ENCODE results near the gene CORO6.

DNA sequence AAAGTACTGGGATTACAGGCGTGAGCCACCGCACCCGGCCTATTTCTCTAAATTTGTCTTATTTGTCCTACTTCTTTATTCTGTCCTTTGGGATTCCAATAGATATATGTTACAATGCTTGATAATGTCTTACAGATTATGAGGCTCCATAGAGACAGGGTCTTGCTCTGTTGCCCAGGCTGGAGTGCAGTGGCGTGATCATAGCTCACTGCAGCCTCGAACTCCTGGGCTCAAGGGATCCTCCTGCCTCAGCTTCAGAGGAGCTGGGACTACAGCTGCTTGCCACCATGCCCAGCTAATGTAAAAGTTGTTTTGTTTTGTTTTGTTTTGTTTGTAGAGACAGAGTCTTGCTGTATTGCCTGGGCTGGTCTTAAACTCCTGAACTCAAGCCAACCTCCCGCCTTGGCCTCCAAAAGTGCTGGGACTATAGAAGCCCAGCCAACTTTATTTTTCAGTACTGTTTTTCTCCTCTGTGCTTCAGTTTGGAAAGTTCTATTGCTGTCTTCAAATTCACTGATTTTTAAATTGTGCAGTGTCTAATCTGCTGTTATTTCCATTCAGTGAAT, 19.5 kb downstream of the CORO6 start:
- TF ChIP-seq, protein P1, sequence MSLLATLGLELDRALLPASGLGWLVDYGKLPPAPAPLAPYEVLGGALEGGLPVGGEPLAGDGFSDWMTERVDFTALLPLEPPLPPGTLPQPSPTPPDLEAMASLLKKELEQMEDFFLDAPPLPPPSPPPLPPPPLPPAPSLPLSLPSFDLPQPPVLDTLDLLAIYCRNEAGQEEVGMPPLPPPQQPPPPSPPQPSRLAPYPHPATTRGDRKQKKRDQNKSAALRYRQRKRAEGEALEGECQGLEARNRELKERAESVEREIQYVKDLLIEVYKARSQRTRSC (CRISPR knock-in tag; IDR thresholded peaks at IDR 0.05; ENCODE audit: low read depth): no peak
- TF ChIP-seq NR2F2 (IDR thresholded peaks at IDR 0.05; ENCODE audit: borderline replicate concordance, low read depth) (no peak), SIN3A (IDR thresholded peaks at IDR 0.05; ENCODE audit: borderline replicate concordance, low read depth, low read length) (no peak), RFXAP (CRISPR knock-in tag; IDR thresholded peaks at IDR 0.05; ENCODE audit: borderline replicate concordance) (no peak)
- TF ChIP-seq, protein P2, sequence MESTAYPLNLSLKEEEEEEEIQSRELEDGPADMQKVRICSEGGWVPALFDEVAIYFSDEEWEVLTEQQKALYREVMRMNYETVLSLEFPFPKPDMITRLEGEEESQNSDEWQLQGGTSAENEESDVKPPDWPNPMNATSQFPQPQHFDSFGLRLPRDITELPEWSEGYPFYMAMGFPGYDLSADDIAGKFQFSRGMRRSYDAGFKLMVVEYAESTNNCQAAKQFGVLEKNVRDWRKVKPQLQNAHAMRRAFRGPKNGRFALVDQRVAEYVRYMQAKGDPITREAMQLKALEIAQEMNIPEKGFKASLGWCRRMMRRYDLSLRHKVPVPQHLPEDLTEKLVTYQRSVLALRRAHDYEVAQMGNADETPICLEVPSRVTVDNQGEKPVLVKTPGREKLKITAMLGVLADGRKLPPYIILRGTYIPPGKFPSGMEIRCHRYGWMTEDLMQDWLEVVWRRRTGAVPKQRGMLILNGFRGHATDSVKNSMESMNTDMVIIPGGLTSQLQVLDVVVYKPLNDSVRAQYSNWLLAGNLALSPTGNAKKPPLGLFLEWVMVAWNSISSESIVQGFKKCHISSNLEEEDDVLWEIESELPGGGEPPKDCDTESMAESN (CRISPR knock-in tag; conservative IDR thresholded peaks at IDR 0.05): no peak
